B cell (primary cell): Measurements from ENCODE around the gene GLI1. TPM values are rescaled to one million over a fixed set of nuclear protein-coding genes. Genes with fewer than 3 reads are reported as not detected.

Experiments used
- ATAC-seq: fragments of 200-7000 bp; cut with Tn5 transposase; one replicate; pipeline ENCODE4 v1.10.0; 2021; ENCODE audit warnings: low read depth, mild to moderate bottlenecking, moderate number of reproducible peaks, moderate library complexity
- CTCF ChIA-PET: fragments of 350-600 bp; sonication (Branson Sonifier 250); formaldehyde crosslinking; loops from one replicate; lab custom pipeline; 2021; ENCODE audit warnings: antibody characterized with exemption, inconsistent platforms; lab: Charles Lee
- POLR2A ChIA-PET: fragments of 350-600 bp; sonication (Branson Sonifier 250); formaldehyde crosslinking; loops from one replicate; lab custom pipeline; 2021; ENCODE audit warnings: antibody characterized with exemption; lab: Charles Lee
- DNase-seq: peaks from one replicate; pipeline ENCODE4 v3.0.0; 2013
- H2AFZ ChIP-seq: 2 replicates; pipeline ENCODE4 v1.6.1; 2012; ENCODE audit warnings: mild to moderate bottlenecking, low read depth, low read length; ENCODE audit not compliant: insufficient read depth, poor library complexity, severe bottlenecking
- H3K27ac ChIP-seq, 2 donors: 1 replicate in 1 of 2; 2 replicates in 1 of 2; pipeline ENCODE4 v1.5.1; 2012 to 2013; ENCODE audit warnings: low read length in 2 of 2, mild to moderate bottlenecking in 2 of 2, moderate library complexity in 1 of 2
- H3K27me3 ChIP-seq, 4 experiments: fragments of 200-600 bp in 1 of 4; sonication (generic) in 1 of 4; replicated peaks in 1 of 4; 1 replicate in 2 of 4; 2 replicates in 2 of 4; pipeline versions ENCODE4 v1.6.1 to v1.7.0; 2013 to 2016; ENCODE audit warnings: low read length in 3 of 4, mild to moderate bottlenecking in 2 of 4, mixed read lengths in 1 of 4, moderate library complexity in 1 of 4; ENCODE audit not compliant: insufficient read depth in 4 of 4, control insufficient read depth in 3 of 4; ENCODE audit errors: control extremely low read depth in 1 of 4
- H3K36me3 ChIP-seq, 2 experiments: replicated peaks in 1 of 2; 1 replicate in 1 of 2; 2 replicates in 1 of 2; pipeline versions ENCODE4 v1.6.1 to v1.7.1; 2013; ENCODE audit warnings: low read length in 1 of 2; ENCODE audit not compliant: insufficient read depth in 2 of 2, control insufficient read depth in 1 of 2; ENCODE audit errors: control extremely low read depth in 1 of 2, extremely low read depth in 1 of 2
- H3K4me1 ChIP-seq, 2 donors: fragments of 200-600 bp in 1 of 2; sonication (generic) in 1 of 2; 1 replicate in 1 of 2; 2 replicates in 1 of 2; pipeline versions ENCODE4 v1.5.1 to v1.6.1; 2013 to 2017; ENCODE audit warnings: low read length in 2 of 2; ENCODE audit not compliant: control insufficient read depth in 2 of 2, insufficient read depth in 2 of 2
- H3K4me2 ChIP-seq: replicated peaks from 2 replicates; pipeline ENCODE3; 2012; ENCODE audit warnings: mild to moderate bottlenecking, low read depth, low read length; ENCODE audit not compliant: poor library complexity, severe bottlenecking
- H3K4me3 ChIP-seq, 5 experiments: fragments of 200-600 bp in 1 of 5; sonication (generic) in 1 of 5; 1 replicate in 3 of 5; 2 replicates in 2 of 5; pipeline versions ENCODE4 v1.5.1 to v1.7.0; 2011 to 2016; ENCODE audit warnings: low read length in 4 of 5, mild to moderate bottlenecking in 4 of 5, low read depth in 2 of 5, control low read depth in 1 of 5, moderate library complexity in 1 of 5; ENCODE audit not compliant: insufficient read depth in 1 of 5; ENCODE audit errors: control extremely low read depth in 1 of 5, extremely low read depth in 1 of 5
- H3K79me2 ChIP-seq: fragments of 200-600 bp; sonication (generic); one replicate; pipeline ENCODE4 v1.6.0; 2016; ENCODE audit warnings: low read length; ENCODE audit not compliant: control insufficient read depth, insufficient read depth
- H3K9ac ChIP-seq: fragments of 200-600 bp; sonication (generic); 2 replicates; pipeline ENCODE4 v1.6.1; 2017; ENCODE audit warnings: mild to moderate bottlenecking, low read length, moderate library complexity
- H3K9me3 ChIP-seq, 3 donors: one replicate each; pipeline versions ENCODE4 v1.6.1 to v1.7.1; 2013; ENCODE audit warnings: low read length in 2 of 3; ENCODE audit not compliant: control insufficient read depth in 2 of 3, insufficient read depth in 1 of 3; ENCODE audit errors: control extremely low read depth in 1 of 3
- H4K20me1 ChIP-seq: 2 replicates; pipeline ENCODE4 v1.6.0; 2012; ENCODE audit warnings: mild to moderate bottlenecking, low read length; ENCODE audit not compliant: insufficient read depth, control insufficient read depth, poor library complexity, severe bottlenecking
- H3K27ac Mint-ChIP-seq: one replicate; pipeline ENCODE4 v1.8.0; 2021; ENCODE audit warnings: mixed read lengths
- H3K27me3 Mint-ChIP-seq: one replicate; pipeline ENCODE4 v1.8.0; 2021; ENCODE audit warnings: mixed read lengths
- H3K4me1 Mint-ChIP-seq: one replicate; pipeline ENCODE4 v1.8.0; 2021; ENCODE audit warnings: mixed read lengths
- H3K4me3 Mint-ChIP-seq: one replicate; pipeline ENCODE4 v1.8.0; 2021; ENCODE audit warnings: mixed read lengths
- H3K9me3 Mint-ChIP-seq: one replicate; pipeline ENCODE4 v1.8.0; 2022; ENCODE audit warnings: mixed read lengths; ENCODE audit not compliant: insufficient read depth
- EZH2 ChIP-seq: IDR thresholded peaks from 2 replicates; pipeline ENCODE4 v1.6.1; 2012; ENCODE audit warnings: borderline replicate concordance, low read depth, mild to moderate bottlenecking, moderate library complexity, low read length; ENCODE audit not compliant: insufficient read depth, poor library complexity, severe bottlenecking
- WGBS: methylation state at CpG from one replicate; pipeline ENCODE4 v1.1.5; 2013; ENCODE audit warnings: missing lambda C conversion rate; ENCODE audit not compliant: insufficient coverage; 5-methylcytosine and 5-hydroxymethylcytosine counted together
- intact Hi-C: fragments of 100-400 bp; cut with micrococcal nuclease; formaldehyde crosslinking; loops from one replicate; pipeline ENCODE4 v1.10.0; 2022
- polyA plus RNA-seq: library from polyadenylated mRNA; depleted of rRNA; stranded (reverse); fragments of >200 nt; gene quantifications from 2 replicates; pipeline ENCODE4 v1.2.3, GENCODE V29; 2012
- total RNA-seq, 2 donors: library from RNA; stranded (reverse); fragments of 120-200 nt in 1 of 2; gene quantifications; 1 replicate in 1 of 2; 2 replicates in 1 of 2; pipeline versions ENCODE4 v1.2.3 to v1.2.4, GENCODE V29; 2013 to 2022
- TF ChIP-seq, protein P1 (sequence below): fragments of 200-600 bp; IDR thresholded peaks from one replicate; pipeline ENCODE4 v1.8.0; 2022; ENCODE audit warnings: antibody characterized with exemption, mild to moderate bottlenecking

Gene GLI1
- total and polyA plus RNA-seq, 2 donors (not counting 1 experiment from before 2014, with no cell fraction given): 4.1 to 5.4 TPM

DNA sequence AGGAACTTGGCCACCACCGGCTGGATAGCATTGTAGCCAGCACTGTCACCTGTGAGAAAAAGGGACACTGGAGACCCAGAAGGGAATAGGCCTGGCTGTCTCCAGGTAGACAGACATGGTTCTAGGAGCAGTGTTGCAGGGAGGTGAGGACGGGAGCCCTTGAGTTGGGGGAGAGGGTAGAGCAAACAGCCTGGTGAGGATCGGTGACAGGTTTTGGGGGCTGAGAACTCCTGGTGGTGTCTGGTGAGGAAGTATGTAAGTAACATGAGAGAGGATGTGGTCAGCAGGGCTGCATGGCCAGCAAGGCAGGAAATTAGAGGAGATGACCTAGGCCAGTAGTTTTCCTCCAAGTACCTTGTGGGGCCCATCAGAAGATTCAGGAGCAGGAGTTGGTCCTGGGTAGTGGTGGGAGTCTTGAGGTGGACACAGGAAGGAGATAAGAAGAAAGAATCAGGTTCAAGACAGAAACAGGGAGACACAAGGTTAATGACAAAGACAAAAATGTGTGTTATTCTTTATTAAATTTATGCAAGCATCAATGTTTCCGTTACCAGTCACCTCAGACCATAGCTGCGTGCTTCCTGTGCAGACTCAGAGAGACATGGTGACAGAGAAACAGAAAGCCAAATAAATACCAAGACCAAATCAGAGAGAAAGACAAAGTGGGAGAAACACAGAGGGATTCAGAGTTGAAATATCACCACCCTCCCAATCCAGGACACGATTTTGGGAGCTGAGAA lies 20.0 kb downstream of the GLI1 start, which contains the start of gene ARHGAP9:
ARHGAP9 (minus strand) TSS at position 491 of the 740 bp plus-strand sequence; CDS start at position 31, 460 bp downstream.
- Histone ChIP-seq H3K79me2 (peaks cover 73% of the 10 kb centered on the region), H3K27ac (peak within 1 kb of the TSS; percentile 91 to 99), H3K4me1 (peaks cover 62 to 80% of the 10 kb centered on the region in 2 donors), H3K4me3 (peak within 1 kb of the TSS; percentile 74 to 90 (median 82)), H3K36me3 (peaks cover 0 to 7% of the 10 kb centered on the region in 2 experiments), H3K4me2 (peak within 1 kb of the TSS; percentile 95), H4K20me1 (peaks cover 6% of the 10 kb centered on the region), H3K9ac (peak within 1 kb of the TSS; percentile 88), H3K27me3 (no peaks in the 10 kb centered on the region), H3K9me3 (no peaks in the 10 kb centered on the region), H2AFZ (peak within 1 kb of the TSS; percentile 79)
- ChIA-PET POLR2A (interaction anchor here (0.7 to 5.3 kb wide), 8 partner anchors 9 to 368 kb away, joined by 3 to 39 read pairs (median 4); partner anchors contain the start of genes DDIT3, GLI1, MARS1 and STAT6), CTCF (interaction anchor here (1.0 to 10.4 kb wide), 2 partner anchors 19 to 142 kb away, joined by 3 to 166 read pairs; partner anchors contain the start of gene GLI1)
- H3K4me1 Mint-ChIP-seq: peaks cover 75% of the 10 kb centered on the region
- peak; percentile 81 for DNase-seq
- H3K9me3 Mint-ChIP-seq: no peaks in the 10 kb centered on the region
- no peaks in the 10 kb centered on the region for H3K27me3 Mint-ChIP-seq
- WGBS: 30% methylated on average over 3 of the region's 6 CpGs
- ATAC-seq: peak; percentile 52
- intact Hi-C loops: loop anchor here (1.0 to 10.0 kb wide), 4 partner anchors 8 to 275 kb away; partner anchors contain the start of genes CDK4, MARCHF9 and MBD6
- H3K4me3 Mint-ChIP-seq: peak within 1 kb of the TSS; percentile 99
- peak within 1 kb of the TSS; percentile 98 for H3K27ac Mint-ChIP-seq
- TF ChIP-seq, protein P1, sequence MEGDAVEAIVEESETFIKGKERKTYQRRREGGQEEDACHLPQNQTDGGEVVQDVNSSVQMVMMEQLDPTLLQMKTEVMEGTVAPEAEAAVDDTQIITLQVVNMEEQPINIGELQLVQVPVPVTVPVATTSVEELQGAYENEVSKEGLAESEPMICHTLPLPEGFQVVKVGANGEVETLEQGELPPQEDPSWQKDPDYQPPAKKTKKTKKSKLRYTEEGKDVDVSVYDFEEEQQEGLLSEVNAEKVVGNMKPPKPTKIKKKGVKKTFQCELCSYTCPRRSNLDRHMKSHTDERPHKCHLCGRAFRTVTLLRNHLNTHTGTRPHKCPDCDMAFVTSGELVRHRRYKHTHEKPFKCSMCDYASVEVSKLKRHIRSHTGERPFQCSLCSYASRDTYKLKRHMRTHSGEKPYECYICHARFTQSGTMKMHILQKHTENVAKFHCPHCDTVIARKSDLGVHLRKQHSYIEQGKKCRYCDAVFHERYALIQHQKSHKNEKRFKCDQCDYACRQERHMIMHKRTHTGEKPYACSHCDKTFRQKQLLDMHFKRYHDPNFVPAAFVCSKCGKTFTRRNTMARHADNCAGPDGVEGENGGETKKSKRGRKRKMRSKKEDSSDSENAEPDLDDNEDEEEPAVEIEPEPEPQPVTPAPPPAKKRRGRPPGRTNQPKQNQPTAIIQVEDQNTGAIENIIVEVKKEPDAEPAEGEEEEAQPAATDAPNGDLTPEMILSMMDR: no peak
- TF ChIP-seq EZH2: no peak
